K562 (cell line): ENCODE results near the gene NOTCH1.

Experiments
- CBX5 ChIP-seq: IDR thresholded peaks from 2 replicates; pipeline ENCODE4 v1.6.1; 2014; ENCODE audit warnings: low read depth, borderline replicate concordance
- CEBPB ChIP-seq: fragments of 450-650 bp; IDR thresholded peaks from 2 replicates; pipeline ENCODE4 v1.6.1; 2016; ENCODE audit warnings: missing genetic modification characterization, missing compliant biosample characterization
- EGR1 ChIP-seq: fragments of 450-650 bp; conservative IDR thresholded peaks from 2 replicates; pipeline ENCODE4 v1.6.1; 2017; ENCODE audit warnings: mild to moderate bottlenecking
- EP300 ChIP-seq: IDR thresholded peaks from 2 replicates; pipeline ENCODE4 v1.6.1; 2012; ENCODE audit warnings: low read length, improper control_type of control experiment
- JUN ChIP-seq, 2 experiments: sonication (generic) in 1 of 2; formaldehyde crosslinking in 1 of 2; IDR thresholded peaks; 2 replicates each; pipeline versions ENCODE4 v1.6.1 to v1.8.0; 2012 to 2022; ENCODE audit warnings: borderline replicate concordance in 2 of 2, mild to moderate bottlenecking in 2 of 2, improper control_type of control experiment in 1 of 2, low read depth in 1 of 2, low read length in 1 of 2, missing genetic modification reagents in 1 of 2
- MLX ChIP-seq, 2 experiments: fragments of 450-650 bp in 1 of 2; sonication (generic) in 1 of 2; formaldehyde crosslinking; conservative IDR thresholded peaks; 2 replicates each; pipeline versions ENCODE4 v1.4.0 to v1.8.1; 2020 to 2022; ENCODE audit warnings: mild to moderate bottlenecking in 1 of 2, missing genetic modification reagents in 1 of 2
- POLR2A ChIP-seq: fragments of 450-650 bp; conservative IDR thresholded peaks from 2 replicates; pipeline ENCODE4 v1.6.1; 2016
- ZFX ChIP-seq: sonication (generic); formaldehyde crosslinking; IDR thresholded peaks from 2 replicates; pipeline ENCODE4 v1.8.0; 2022; ENCODE audit warnings: mild to moderate bottlenecking, missing genetic modification reagents, moderate library complexity
- TF ChIP-seq, protein P1 (sequence below), 3 experiments: IDR thresholded peaks in 2 of 3; conservative IDR thresholded peaks in 1 of 3; 2 replicates each; pipeline ENCODE4 v1.5.1; 2011 to 2012; ENCODE audit warnings: low read length in 3 of 3, mild to moderate bottlenecking in 3 of 3, control low read depth in 2 of 3, improper control_type of control experiment in 1 of 3, inconsistent platforms in 1 of 3, low read depth in 1 of 3, mixed read lengths in 1 of 3, moderate library complexity in 1 of 3; ENCODE audit not compliant: insufficient read depth in 2 of 3
- TF ChIP-seq, protein P2 (sequence below): fragments of 250-450 bp; sonication (Bioruptor Pico); IDR thresholded peaks from 2 replicates; pipeline ENCODE4 v1.5.0; 2021; ENCODE audit warnings: mild to moderate bottlenecking, borderline replicate concordance

DNA sequence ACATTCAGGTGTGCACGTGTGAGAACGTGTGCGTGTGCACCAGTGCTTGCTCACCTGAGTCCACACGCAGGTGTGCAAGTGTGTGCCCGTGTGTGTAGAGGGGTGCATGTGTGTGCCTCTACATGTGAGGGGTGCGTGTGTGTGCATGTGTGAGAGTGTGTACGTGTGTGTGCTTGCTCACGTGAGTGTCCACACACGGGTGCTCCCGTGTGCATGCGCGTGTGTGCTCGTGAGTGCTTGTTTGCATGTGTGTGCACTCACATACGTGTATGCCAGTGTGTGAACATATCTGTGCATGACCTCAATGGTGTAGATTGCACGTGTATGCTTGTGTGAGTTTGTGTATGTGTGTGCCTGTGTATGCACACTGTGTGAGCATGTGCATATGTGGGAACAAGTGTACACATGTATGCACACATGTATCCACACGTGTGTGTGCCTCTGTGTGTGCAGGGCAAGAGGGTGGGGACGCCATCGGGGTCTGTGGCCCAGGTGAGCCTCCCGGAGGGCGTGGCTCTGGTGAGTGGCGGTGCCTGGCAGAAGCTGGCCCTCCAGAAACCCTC lies 40.6 kb upstream of the NOTCH1 start:
- TF ChIP-seq JUN (IDR thresholded peaks at IDR 0.05; ENCODE audit: borderline replicate concordance, low read depth, low read length) (no peak), JUN (CRISPR knock-in tag; IDR thresholded peaks at IDR 0.05; ENCODE audit: borderline replicate concordance) (no peak), POLR2A (no peak), EP300 (no peak), ZFX (no peak), MLX (CRISPR knock-in tag; conservative IDR thresholded peaks at IDR 0.05) (no peak), CEBPB (tag) (no peak), CBX5 (no peak), EGR1 (no peak)
- TF ChIP-seq, protein P1, sequence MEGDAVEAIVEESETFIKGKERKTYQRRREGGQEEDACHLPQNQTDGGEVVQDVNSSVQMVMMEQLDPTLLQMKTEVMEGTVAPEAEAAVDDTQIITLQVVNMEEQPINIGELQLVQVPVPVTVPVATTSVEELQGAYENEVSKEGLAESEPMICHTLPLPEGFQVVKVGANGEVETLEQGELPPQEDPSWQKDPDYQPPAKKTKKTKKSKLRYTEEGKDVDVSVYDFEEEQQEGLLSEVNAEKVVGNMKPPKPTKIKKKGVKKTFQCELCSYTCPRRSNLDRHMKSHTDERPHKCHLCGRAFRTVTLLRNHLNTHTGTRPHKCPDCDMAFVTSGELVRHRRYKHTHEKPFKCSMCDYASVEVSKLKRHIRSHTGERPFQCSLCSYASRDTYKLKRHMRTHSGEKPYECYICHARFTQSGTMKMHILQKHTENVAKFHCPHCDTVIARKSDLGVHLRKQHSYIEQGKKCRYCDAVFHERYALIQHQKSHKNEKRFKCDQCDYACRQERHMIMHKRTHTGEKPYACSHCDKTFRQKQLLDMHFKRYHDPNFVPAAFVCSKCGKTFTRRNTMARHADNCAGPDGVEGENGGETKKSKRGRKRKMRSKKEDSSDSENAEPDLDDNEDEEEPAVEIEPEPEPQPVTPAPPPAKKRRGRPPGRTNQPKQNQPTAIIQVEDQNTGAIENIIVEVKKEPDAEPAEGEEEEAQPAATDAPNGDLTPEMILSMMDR (IDR thresholded peaks at IDR 0.05 in 2 of 3, conservative IDR thresholded peaks at IDR 0.05 in 1 of 3; ENCODE audit: insufficient read depth in 2 of 3, low read depth in 1 of 3, low read length in 3 of 3): no peak
- TF ChIP-seq, protein P2, sequence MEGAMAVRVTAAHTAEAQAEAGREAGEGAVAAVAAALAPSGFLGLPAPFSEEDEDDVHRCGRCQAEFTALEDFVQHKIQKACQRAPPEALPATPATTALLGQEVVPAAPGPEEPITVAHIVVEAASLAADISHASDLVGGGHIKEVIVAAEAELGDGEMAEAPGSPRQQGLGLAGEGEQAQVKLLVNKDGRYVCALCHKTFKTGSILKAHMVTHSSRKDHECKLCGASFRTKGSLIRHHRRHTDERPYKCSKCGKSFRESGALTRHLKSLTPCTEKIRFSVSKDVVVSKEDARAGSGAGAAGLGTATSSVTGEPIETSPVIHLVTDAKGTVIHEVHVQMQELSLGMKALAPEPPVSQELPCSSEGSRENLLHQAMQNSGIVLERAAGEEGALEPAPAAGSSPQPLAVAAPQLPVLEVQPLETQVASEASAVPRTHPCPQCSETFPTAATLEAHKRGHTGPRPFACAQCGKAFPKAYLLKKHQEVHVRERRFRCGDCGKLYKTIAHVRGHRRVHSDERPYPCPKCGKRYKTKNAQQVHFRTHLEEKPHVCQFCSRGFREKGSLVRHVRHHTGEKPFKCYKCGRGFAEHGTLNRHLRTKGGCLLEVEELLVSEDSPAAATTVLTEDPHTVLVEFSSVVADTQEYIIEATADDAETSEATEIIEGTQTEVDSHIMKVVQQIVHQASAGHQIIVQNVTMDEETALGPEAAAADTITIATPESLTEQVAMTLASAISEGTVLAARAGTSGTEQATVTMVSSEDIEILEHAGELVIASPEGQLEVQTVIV (CRISPR knock-in tag): no peak
